Measurements from ENCODE around the gene ZCCHC14. TPM values are rescaled to one million over a fixed set of nuclear protein-coding genes. Genes with fewer than 3 reads are reported as not detected.

Gene ZCCHC14
- total and polyA plus RNA-seq, 2 of the 13 experiments (the other 11 are each of a cell fraction or from before 2014, with no cell fraction given), result 12.4 to 12.5 TPM

DNA sequence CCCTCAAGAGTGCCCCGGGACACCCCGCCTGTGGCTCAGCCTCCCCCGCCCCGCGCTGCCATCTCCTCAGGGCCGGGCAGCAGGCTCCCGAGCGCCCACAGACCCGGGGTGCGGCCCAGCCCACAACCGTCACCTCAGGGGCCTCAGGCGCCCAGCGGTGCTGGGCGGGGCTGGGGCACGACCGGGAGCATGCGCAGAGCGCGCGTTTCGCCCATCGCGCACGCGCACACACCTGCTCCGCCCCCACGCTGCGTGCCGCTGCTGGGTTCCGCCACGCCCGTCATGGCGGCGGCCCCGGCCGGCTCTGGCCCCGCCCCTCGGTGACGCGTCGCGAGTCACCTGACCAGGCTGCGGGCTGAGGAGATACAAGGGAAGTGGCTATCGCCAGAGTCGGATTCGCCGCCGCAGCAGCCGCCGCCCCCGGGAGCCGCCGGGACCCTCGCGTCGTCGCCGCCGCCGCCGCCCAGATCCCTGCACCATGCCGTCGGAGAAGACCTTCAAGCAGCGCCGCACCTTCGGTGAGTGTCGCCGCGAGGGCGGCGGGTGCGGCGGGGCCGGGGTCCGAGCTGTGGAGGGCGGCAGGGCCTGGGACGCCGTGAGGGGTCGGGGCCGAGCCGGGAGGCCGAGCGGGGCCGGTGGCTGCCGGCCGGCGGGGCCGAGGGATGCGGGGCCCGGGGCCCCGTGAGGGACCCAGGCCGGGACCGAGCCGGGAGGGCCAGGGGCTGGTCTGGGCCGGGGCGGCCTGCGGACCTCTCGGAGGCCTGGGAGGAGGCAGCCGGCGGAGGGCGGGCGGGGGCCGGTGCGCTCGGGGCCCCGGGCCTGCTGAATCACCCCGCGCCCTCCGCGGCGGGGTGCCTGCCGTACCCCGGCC is 100.6 kb downstream of the ZCCHC14 start, which contains the start of gene MAP1LC3B (continued):
- TF ChIP-seq, protein P1, sequence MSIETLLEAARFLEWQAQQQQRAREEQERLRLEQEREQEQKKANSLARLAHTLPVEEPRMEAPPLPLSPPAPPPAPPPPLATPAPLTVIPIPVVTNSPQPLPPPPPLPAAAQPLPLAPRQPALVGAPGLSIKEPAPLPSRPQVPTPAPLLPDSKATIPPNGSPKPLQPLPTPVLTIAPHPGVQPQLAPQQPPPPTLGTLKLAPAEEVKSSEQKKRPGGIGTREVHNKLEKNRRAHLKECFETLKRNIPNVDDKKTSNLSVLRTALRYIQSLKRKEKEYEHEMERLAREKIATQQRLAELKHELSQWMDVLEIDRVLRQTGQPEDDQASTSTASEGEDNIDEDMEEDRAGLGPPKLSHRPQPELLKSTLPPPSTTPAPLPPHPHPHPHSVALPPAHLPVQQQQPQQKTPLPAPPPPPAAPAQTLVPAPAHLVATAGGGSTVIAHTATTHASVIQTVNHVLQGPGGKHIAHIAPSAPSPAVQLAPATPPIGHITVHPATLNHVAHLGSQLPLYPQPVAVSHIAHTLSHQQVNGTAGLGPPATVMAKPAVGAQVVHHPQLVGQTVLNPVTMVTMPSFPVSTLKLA (IDR thresholded peaks at IDR 0.05), result peak; percentile 81
- TF ChIP-seq TOE1 (CRISPR knock-in tag; IDR thresholded peaks at IDR 0.05), result peak; percentile 78; the same call in 1 of the 2 replicates
- TF ChIP-seq ZNF44 (CRISPR knock-in tag; IDR thresholded peaks at IDR 0.05), result no peak
- no peak for TF ChIP-seq SRSF4 (IDR thresholded peaks at IDR 0.05; ENCODE audit: low read depth, low read length, poor library complexity, severe bottlenecking)
- TF ChIP-seq, protein P2, sequence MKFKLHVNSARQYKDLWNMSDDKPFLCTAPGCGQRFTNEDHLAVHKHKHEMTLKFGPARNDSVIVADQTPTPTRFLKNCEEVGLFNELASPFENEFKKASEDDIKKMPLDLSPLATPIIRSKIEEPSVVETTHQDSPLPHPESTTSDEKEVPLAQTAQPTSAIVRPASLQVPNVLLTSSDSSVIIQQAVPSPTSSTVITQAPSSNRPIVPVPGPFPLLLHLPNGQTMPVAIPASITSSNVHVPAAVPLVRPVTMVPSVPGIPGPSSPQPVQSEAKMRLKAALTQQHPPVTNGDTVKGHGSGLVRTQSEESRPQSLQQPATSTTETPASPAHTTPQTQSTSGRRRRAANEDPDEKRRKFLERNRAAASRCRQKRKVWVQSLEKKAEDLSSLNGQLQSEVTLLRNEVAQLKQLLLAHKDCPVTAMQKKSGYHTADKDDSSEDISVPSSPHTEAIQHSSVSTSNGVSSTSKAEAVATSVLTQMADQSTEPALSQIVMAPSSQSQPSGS (CRISPR knock-in tag; IDR thresholded peaks at IDR 0.05), result peak; percentile 97
- peak; percentile 92 for TF ChIP-seq ZNF33B (CRISPR knock-in tag; IDR thresholded peaks at IDR 0.05)
- TF ChIP-seq ELF3 (CRISPR knock-in tag; IDR thresholded peaks at IDR 0.05), result peak; percentile 95
- TF ChIP-seq ZNF598 (CRISPR knock-in tag; IDR thresholded peaks at IDR 0.05; ENCODE audit: borderline replicate concordance), result peak; percentile 50; the same call in 1 of the 2 replicates
- TF ChIP-seq ATF7 (IDR thresholded peaks at IDR 0.05), result no peak
- peak; percentile 68; the same call in 1 of the 2 replicates for TF ChIP-seq ATF7 (CRISPR knock-in tag; IDR thresholded peaks at IDR 0.05)
- no peak for TF ChIP-seq RORA (CRISPR knock-in tag; IDR thresholded peaks at IDR 0.05)
- TF ChIP-seq AHR (CRISPR knock-in tag; IDR thresholded peaks at IDR 0.05), result 0 out of 2 replicates have a peak, but pooled peaks have one; percentile 93
- peak; percentile 87; the same call in 1 of the 2 replicates for TF ChIP-seq SMAD3 (CRISPR knock-in tag; IDR thresholded peaks at IDR 0.05)
- TF ChIP-seq, protein P3, sequence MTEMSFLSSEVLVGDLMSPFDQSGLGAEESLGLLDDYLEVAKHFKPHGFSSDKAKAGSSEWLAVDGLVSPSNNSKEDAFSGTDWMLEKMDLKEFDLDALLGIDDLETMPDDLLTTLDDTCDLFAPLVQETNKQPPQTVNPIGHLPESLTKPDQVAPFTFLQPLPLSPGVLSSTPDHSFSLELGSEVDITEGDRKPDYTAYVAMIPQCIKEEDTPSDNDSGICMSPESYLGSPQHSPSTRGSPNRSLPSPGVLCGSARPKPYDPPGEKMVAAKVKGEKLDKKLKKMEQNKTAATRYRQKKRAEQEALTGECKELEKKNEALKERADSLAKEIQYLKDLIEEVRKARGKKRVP (CRISPR knock-in tag; IDR thresholded peaks at IDR 0.05), result peak in 1 of 2 experiments; percentile 94; a peak in 2 of 4 replicates
- TF ChIP-seq TAF1 (CRISPR knock-in tag; IDR thresholded peaks at IDR 0.05), result peak; percentile 99
- TF ChIP-seq, protein P4, sequence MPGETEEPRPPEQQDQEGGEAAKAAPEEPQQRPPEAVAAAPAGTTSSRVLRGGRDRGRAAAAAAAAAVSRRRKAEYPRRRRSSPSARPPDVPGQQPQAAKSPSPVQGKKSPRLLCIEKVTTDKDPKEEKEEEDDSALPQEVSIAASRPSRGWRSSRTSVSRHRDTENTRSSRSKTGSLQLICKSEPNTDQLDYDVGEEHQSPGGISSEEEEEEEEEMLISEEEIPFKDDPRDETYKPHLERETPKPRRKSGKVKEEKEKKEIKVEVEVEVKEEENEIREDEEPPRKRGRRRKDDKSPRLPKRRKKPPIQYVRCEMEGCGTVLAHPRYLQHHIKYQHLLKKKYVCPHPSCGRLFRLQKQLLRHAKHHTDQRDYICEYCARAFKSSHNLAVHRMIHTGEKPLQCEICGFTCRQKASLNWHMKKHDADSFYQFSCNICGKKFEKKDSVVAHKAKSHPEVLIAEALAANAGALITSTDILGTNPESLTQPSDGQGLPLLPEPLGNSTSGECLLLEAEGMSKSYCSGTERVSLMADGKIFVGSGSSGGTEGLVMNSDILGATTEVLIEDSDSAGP (CRISPR knock-in tag; IDR thresholded peaks at IDR 0.05; ENCODE audit: borderline replicate concordance), result peak; percentile 91
- TF ChIP-seq PHB2 (IDR thresholded peaks at IDR 0.05; ENCODE audit: partially characterized antibody), result no peak
- TF ChIP-seq NFE2L2 (IDR thresholded peaks at IDR 0.05; ENCODE audit: low read length), result peak; percentile 16; the same call in 1 of the 2 replicates
- TF ChIP-seq ZNF430 (CRISPR knock-in tag; IDR thresholded peaks at IDR 0.05), result peak; percentile 83; the same call in 1 of the 2 replicates
- TF ChIP-seq HOXA3 (CRISPR knock-in tag; IDR thresholded peaks at IDR 0.05), result peak; percentile 99
- TF ChIP-seq ZBTB42 (CRISPR knock-in tag; IDR thresholded peaks at IDR 0.05), result peak; percentile 65; the same call in 1 of the 2 replicates
- TF ChIP-seq ZNF607 (CRISPR knock-in tag; IDR thresholded peaks at IDR 0.05; ENCODE audit: borderline replicate concordance), result peak; percentile 99
- TF ChIP-seq ZNF761 (CRISPR knock-in tag; conservative IDR thresholded peaks at IDR 0.05), result peak; percentile 87; the same call in 1 of the 2 replicates
- 0 out of 2 replicates have a peak, but pooled peaks have one; percentile 5 for TF ChIP-seq DPF2 (CRISPR knock-in tag; IDR thresholded peaks at IDR 0.05; ENCODE audit: borderline replicate concordance, low read depth)
- peak; percentile 98 for TF ChIP-seq TBX2 (CRISPR knock-in tag; IDR thresholded peaks at IDR 0.05; ENCODE audit: borderline replicate concordance)

All from HepG2 (cell line).